ENCODE results near the gene ANGPTL2.

Gene ANGPTL2

DNA sequence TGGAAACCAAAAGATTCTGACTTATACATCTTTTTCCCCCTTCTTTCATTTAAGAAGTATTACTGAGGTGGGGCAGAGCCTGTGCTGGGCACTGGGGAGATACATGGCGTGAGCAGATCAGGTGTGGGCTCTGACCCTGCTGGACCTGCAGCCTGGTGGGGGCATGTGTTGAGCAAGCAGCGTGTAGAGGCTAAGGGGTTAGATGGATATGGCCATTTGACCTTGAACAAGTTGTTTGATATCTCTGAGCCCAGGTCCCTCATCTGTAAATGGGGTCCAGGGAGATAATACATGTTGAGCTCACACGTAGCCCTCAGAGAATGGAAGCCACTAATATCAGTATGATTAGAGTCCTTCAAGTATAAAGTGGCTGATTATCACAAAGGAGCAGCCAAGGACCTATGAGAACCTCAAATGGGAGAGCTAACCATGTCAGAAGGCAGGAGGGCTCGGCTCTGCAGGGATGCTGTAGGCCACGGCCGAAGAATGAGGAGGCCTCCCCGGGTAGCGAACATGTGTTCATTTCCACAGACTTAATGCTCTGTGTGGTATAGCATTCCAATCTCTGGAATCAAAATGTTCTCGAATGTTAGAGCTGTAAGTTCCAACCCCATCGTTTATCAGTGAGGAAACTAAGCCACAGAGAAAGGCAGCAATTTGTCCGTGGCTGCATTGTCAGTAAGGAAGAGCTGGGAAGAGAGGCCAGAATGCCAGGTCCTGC, 15.4 kb upstream of the ANGPTL2 start:
- DNase-seq (ENCODE audit: extremely low spot score, insufficient read length, low read depth) (no peak), FAIRE-seq (no peak)

DNA sequence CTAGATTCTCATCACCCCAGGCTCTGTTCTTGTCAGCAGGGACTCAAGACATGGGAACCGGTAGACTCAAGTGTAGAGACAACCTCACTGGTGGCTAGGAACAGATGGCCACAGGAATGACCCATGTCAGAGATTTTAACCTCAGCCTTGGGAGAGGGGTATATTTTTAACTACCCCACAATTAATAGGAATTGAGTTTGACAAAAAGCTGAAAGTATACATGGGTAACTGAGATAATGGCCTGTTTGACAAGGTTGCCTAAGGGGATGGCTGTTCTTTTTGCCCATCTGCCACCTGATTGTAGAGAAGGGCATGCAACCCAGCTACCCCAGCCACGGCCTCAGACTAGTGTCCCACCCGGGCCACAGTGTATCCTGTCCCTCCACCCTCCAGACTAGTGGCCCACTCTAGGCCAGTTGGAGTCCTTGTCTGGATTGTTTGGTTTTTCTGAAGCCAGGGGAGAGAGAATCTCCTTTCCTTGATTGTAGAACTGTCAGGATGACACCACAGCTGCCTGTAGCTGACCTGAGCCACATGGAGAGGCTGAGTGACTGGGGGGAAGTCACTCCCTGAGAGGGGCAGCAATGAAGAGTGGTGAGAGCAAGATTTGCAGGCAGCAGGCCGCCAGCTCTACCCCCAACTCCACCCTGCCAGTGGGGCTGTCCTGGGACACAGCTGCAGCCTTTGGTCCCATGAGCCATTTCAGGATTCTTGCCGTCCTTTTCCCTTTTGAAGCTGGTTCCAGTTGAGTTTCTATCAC, 14.6 kb upstream of the ANGPTL2 start:
- FAIRE-seq = no peak

DNA sequence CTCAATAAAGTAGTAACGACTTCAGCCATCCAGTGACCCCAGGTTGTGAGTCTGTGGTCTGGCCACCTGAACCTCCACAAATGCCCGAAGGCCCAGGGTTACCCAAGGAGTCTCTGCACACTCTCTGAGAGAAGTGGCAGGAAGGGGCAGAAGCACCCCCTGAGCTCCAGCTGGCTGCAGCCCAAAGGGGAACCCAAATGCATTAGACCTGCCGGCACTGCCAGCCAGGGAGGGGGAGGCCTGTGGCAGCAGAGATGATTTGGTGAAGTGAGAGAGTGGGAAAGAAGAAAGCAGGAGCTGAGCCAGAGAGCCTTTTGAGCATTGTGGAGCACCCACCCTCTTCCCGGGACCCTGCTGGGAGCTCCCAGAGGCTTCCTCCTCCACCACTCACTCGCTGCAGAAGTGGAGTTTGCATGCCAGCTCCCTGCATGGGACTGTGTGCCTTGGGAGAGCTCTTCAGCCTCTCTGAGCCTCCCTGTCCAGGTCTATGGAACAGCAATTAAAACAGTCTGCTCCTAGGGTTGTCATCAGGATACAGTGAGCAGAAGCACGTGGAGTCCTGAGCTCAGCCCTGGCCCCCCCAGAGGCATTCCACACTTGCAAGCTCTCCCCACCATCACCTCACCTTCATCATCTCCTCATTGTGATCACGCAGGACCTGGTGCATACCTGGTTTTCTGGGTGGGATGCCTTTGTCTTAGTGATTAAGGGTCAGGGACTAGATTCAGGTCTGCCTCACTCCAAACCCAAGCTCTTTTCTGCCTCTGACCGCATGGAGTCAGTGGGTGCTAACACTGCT, 13.8 kb upstream of the ANGPTL2 start:
- DNase-seq (ENCODE audit: extremely low spot score, insufficient read length, low read depth) (no peak), FAIRE-seq (no peak)

More for the DNA sequence above, 14.6 kb upstream of the ANGPTL2 start:
- no peak for DNase-seq (ENCODE audit: extremely low spot score, insufficient read length, low read depth)

DNA sequence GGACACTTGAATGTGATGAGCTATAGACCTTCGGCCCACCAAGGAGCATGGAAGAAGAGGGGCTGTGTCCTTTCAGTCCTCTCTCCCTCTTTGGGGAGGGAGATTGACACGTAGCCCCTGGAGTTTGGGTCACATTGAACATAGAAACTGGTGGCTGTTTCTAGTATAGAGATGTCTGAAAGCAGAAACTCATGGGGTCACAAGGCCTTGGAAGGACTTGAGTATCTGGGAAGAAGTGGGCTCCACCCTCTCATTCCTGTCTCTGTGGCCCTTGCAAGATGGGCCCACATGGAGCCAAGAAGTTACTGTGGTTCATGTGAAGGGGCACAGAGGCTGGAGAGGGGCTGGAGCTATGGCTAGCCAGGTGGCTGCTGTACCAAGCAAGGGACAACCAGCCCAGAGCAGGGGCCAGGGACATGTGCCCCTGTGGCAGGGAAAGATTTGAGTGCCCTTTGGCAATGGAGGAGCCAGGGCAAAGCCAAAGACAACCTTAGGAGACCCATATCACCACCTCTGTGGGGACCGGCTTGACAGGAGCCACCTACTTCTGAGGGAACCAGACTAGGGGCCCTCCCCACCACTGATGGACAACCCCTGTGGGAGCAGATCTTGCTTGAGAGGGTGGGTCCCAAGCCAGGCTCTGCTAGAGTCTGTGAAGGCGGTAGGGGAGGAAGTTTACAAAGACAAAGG, 12.8 kb upstream of the ANGPTL2 start:
- no peak for FAIRE-seq
- no peak for DNase-seq (ENCODE audit: extremely low spot score, insufficient read length, low read depth)

DNA sequence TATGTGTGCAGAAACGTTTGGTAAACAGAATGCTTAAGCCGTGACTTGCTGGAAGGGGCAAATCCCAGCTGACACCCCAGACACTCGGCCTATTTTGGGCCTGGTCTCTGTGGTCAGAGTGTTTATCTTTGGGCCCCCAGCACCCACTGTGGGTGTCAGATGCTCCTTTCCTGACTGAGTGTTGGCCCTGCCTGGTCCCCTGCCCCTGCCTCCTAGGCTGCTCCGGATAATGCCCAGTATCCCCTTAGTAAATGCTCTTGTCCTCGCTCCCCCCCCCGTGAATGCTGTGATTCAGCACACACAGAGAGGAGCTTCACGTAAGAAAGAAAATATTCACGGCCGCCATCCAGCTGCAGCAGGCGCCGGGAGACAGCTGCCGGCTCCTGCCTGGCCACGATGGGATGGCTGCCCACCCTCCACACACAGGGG, 11.3 kb upstream of the ANGPTL2 start:
- FAIRE-seq (no peak), DNase-seq (ENCODE audit: extremely low spot score, insufficient read length, low read depth) (no peak)

DNA sequence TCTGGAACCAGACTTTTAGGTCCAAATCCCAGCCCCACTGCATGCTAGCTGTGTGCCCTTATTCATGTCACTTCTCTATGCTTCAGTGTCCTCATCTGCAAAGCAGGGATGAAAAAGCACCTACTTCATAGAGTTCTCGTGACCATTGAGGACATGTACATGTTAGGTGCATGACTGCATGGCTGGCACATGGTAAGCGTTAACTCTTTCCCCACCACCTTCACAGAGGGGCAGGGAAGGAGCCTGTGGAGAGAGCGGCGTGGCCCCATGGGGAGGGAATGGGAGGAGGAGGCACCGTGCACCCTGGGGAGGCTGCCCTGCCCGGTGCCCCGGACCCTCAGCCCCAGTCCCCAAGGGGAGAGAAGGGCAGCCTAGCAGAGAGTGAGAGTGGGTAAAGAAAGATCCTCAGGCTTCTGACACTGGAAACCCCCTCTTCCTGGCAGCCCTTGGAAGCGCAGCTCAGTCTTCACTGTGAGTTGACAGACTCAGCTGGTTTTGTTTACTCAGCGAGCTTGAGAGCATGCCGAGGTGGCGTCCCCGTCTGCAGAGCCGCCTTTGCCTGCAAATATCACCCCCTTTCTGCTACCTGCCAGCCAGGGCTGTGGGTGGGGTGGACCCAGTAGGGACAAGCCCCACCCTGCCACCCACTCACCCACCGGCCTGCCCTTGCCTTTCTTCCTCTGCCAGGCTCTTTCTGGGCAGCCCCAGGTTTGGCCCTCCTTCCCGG, 10.6 kb upstream of the ANGPTL2 start:
- FAIRE-seq (no peak), DNase-seq (ENCODE audit: extremely low spot score, insufficient read length, low read depth) (no peak)

DNA sequence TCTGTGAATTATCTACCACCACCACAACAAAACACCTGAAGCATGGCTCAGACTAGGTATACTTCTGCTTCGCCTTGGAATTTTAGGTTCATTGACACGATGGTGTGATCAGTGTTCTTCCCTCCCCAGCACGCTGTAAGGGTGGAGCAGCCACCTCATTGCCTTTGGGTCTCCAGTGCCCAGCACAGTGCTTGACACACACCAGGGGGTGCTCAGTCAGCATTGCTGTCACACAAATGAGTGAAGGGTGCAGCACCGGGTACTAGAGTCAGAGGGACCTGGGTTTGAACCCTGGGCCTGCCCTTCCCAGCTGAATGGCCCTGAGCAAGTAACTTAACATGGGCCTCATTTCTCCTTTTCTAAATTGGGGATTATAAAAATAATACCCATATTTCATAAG, 9.9 kb upstream of the ANGPTL2 start:
- no peak for FAIRE-seq
- no peak for DNase-seq (ENCODE audit: extremely low spot score, insufficient read length, low read depth)

DNA sequence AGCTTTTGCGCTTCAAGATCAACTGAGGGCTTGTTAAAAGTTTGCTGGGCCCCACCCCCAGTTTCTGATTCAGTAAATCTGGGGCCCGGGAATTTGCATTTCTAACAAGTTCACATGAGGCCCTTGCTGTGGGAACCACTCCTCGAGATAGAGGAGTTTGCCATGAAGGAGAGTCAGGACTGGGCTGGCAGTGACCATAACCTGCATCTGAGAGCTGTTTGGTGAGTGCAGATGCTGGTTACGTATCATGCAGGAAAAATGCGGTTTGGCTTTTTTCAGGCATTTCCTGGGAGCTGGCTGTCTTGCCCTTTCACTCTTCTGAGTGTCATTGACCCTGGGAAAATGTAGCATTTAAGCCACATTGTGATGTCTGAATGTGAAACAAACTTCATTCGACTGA, 9.4 kb upstream of the ANGPTL2 start:
- DNase-seq (ENCODE audit: extremely low spot score, insufficient read length, low read depth) = no peak
- FAIRE-seq = no peak

DNA sequence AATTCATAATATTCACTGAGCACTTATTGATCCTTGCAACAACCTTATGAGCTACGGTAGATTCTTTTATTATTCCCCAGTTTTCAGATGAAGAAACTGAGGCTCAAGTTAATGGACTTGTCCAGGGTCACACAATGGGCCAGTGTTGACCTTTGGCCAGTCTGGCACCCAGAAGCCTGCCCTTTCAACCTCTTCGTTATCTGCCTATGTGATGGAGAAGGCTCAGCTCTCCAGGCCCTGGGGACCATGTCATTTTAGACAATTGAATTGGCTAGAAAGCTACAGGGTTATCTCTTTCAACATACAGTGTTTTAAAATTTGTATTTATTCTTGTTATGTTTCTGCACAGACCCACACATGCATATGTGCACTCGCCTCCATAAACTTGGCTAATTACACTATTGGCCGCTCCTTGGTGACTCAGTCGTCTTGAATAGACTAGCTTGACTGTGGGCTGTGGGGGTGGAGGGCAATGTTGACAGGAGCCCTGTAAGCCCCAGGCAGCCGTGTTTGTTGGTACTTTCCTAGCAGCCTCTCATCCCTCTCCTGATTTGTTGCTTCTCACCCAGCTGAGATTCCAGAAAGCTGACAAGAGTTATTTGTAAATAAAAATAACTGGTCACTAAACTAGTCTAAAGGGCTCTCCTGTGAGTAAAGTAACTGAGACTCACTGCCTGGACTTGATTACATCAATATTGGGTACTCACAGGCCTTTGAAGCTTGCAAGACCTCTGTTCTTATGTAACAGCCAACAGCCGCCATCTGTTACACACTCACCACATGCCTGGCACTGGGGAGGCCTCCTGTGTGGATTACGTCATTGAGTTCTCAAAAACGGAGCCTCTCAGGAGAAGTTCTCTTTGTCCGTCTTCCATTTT, 8.5 kb upstream of the ANGPTL2 start:
- FAIRE-seq = no peak
- DNase-seq (ENCODE audit: extremely low spot score, insufficient read length, low read depth) = no peak

DNA sequence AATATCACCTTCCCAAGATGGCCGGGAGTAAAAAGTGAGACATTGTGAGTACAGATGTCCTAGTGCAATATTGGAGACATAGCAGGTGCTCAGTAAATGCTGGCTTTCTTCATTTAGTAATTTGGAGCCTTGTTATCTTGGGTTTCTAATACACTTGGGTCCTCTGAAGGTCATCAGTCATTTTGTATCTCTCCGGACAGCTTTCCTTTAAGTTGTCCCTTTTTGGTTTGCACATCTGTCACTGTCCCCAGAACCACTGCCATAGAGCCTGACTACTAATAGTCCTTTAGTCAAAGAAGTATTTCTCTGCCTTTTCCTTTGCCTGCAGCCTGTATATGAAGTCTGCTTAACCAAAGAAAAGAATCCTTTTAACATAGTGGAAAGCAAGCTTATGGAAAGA, 7.8 kb upstream of the ANGPTL2 start:
- FAIRE-seq (no peak), DNase-seq (ENCODE audit: extremely low spot score, insufficient read length, low read depth) (no peak)

DNA sequence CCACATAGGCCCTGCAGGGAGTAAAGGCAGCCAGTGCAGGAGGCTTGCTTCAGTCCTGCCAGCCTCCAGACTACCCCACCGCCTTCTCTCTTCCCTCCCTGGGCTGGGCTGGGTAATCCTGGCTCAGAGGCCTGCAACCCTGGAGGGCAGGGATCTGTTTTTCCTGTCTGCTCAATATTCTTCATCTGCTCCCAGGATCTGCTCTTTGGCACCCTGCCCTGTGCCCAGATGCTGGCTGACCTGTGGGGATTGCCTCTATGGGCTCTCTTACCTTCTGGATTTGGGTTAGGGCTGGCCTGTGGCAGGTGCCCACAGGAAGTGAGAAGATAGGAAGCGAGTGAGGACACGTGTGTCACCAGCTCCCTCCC, 7.3 kb upstream of the ANGPTL2 start:
- FAIRE-seq = no peak
- no peak for DNase-seq (ENCODE audit: extremely low spot score, insufficient read length, low read depth)

DNA sequence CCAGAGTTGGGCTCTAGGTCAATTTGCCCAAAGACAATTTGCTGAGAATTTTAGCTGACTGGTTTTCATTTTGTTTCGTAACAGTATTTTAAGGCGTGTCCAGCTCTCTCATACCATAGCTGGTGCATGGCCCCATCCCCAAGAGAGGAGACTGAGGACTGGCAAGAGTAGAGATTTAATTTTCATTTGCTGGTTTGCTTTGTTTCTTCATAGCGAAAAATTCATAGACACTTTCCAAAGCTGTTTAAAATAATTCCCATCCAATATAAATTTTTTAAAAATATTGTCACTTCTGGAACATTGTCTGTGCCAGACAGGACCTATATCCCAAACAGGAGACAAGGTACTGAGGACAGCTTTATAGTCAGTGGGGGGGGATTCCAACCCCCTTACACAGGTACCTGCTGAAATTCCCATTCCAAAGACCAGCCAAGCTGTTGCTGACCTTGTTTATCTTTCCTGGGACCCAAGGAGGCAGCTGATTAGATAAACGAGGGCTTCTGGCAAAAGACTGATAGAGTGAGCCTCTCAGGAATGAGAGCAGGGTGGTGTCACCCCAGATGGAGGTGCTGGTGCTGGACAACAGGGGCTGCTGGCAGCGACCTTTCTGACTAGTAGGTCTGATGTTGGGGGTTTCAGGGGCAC, 6.8 kb upstream of the ANGPTL2 start:
- no peak for DNase-seq (ENCODE audit: extremely low spot score, insufficient read length, low read depth)
- FAIRE-seq = no peak

DNA sequence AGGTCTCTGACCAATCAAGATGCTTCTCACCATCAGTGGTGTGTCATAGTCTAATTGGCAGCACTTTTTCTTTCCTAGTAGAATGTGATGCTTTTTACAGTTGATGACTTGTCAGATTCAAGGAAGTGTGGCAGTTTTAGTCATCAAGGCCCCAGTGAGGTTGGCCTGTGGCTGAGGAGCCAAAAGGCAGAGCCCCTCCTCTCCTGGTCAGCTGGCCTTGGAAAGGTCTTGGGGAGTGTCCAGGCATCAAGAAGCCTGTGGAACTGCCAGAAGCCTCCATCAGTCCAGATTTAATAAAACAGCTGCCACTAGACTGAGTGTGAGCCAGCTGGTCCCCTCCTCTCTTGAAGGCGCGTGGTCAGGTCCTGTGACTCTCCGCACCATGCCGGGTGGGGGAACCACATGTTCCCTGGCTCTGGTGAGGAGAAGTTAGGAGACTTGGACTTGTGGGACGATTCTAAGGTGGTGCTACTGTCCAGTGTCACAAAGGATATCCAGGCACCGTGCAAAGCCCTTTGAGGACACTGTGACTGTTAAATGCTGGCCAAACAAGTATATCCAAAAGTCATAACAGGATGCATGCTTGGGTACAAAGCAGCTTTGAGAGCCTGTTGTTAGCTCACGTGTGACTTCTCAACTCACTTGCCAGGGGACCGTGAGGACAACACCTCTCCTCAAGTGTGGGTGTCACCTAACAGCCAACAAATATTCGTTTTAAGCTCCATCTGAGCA, 6.1 kb upstream of the ANGPTL2 start:
- FAIRE-seq (no peak), DNase-seq (ENCODE audit: extremely low spot score, insufficient read length, low read depth) (no peak)

DNA sequence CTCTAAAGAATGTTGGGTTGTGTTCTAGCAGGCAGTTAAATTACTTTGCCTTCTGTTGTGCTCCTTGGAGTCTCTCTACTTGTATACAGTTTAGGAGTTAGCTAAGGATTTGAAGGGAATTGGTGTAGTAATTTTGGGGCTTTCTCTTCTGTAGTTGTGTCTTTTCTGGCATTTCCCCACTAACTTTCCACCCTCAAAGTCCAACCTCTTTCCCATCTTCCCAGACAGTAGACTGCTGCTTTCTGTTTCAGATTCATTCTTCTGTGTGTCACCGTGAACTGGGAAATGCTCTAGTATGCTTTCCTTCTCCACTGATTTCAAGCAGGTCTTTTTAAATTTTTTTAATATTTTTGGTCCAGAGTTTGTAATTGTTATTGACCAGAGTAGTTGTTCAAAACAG, 4.5 kb upstream of the ANGPTL2 start:
- FAIRE-seq = no peak
- DNase-seq (ENCODE audit: extremely low spot score, insufficient read length, low read depth) = no peak

DNA sequence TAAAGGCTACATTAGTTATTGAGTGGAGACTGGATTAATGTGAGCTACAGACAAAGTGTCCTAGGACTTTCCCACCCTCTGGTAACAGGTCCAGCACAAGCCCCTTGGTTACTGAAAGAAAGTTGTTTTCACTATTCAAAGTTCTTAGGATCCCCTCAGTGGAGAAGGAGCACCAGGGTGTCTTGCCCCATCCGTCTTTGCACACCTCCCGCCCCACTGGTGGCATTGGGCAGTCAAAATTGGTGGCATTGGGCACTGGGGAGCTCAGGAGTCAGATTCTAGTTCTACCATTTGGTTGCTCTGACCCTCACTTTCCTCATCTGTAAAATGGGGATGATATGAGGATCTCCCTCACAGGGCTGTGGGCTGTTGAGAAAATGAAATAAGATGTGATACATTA, 2.4 kb upstream of the ANGPTL2 start:
- no peak for DNase-seq (ENCODE audit: extremely low spot score, insufficient read length, low read depth)
- no peak for FAIRE-seq

DNA sequence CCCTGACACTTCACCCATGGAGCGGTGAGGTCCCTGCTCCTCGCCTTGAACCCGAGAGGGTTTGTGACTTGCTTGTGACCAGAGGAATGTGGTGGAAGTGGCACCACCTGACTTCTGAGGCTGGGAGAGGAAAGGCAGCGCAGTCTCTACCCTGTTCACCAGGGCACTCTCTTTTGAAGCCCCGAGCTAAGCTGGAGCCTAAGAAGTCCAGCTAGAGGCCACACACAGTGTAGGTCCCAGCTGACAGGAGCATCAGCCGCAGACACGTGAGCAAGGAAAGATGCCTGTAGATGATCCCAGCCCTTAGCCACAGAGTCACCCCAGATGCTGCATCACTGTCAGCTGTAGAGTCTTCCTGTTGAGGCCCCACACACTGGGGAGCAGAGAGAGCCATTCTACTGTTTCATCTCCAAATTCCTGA, 1.7 kb upstream of the ANGPTL2 start:
- DNase-seq (ENCODE audit: extremely low spot score, insufficient read length, low read depth) = no peak
- FAIRE-seq = no peak

DNA sequence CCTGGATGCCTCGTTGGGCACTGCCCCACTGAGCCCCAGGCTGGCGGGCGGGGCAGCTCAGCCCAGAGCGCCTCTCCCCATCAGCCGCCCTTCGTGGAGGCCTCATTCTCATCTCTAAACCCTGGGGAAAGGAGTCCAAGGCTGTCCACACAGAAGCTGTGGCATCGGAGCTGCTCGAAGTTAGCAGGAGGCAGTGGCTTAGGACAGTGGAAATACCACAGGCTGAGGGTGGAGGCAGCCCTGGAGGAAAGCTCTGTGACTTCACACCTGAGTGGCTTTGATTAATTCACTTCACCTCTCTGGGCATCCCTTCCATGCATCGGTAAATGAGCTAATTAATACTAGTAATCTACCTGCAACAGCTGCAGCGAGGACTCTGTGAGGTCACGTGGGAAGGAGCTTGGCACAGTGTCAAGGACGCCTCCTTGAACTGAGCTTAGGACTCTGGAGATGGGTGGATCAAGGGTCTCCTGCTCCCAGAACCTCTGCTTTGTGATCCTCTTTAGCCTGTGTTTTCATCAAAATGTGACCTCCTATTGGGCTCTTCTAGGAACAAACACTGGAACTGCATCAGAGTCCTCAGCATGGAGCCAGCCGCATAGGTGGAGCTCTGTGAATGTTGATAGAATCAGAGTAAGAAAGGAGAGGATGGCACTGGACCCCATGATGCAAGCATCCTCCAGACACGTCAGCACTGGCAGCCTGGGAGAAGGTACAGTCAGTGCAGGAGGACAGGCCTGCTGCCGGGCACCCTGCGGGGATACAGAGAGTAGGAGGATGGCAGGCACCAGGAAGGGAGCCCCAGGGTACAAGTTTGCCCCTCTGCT, 842 bp upstream of the ANGPTL2 start:
- FAIRE-seq (no peak), DNase-seq (ENCODE audit: extremely low spot score, insufficient read length, low read depth) (no peak)

Measured in GM18507 (cell line).